ENCODE measurements around the gene SAP25. TPM values are rescaled to one million over a fixed set of nuclear protein-coding genes. Genes with fewer than 3 reads are reported as not detected.

SAP25 gene
- total RNA-seq, 1 experiment from 2014 or later = 2.0 TPM

DNA sequence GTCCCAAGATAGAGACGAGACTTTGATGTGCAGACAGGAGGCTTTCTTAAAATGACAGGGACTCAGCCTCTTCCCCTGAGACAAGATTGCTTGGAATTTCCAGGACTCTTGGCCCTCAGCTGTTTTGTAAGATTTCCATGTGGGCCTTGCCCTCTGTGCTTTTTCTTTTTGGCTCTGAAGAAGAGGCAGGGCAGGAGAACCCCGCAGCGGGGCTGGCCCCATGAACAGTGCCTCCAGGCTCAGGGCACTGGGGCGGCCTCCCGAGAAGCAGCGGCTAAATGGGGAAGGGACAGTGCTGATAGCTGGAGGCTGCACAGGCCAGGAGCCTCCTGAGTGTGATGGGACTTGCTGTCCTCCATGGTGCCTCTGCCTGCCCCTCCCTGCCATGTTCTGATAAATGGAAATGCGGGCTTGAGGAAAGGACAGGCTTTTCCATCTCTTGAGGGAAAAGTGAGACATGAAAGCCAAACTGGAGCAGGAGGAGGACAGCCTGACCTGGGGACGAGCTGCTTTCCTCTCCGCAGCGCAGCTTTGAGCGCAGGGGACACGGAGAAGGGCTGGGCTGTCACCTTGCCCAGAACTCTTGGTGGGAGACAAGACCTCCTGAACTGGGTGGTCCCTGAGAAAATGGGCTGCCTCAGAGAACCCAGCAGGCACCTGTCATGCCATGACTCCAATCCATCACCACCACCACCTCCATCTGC lies 12.1 kb downstream of the SAP25 start:
- no peak overlapping the region for H3K4me3 Mint-ChIP-seq (ENCODE audit: unreplicated experiment)
- ChIA-PET POLR2A (interaction anchor here (0.5 to 0.6 kb wide), 2 partner anchors 28 to 78 kb away, joined by 4 to 6 read pairs; partner anchors contain the start of gene NYAP1), CTCF (interaction anchor here (0.6 to 0.7 kb wide), 3 partner anchors 48 to 114 kb away, joined by 3 to 9 read pairs (median 6); no protein-coding TSS in a partner anchor)
- H3K36me3 ChIP-seq (ENCODE audit: control insufficient read depth, insufficient read depth, low read length) = no peaks in the 10 kb centered on the region; the same call in 1 of the 2 replicates
- H3K4me1 ChIP-seq = peaks cover 12% of the 10 kb centered on the region; the same call in 1 of the 2 replicates
- TF ChIP-seq, protein P1, sequence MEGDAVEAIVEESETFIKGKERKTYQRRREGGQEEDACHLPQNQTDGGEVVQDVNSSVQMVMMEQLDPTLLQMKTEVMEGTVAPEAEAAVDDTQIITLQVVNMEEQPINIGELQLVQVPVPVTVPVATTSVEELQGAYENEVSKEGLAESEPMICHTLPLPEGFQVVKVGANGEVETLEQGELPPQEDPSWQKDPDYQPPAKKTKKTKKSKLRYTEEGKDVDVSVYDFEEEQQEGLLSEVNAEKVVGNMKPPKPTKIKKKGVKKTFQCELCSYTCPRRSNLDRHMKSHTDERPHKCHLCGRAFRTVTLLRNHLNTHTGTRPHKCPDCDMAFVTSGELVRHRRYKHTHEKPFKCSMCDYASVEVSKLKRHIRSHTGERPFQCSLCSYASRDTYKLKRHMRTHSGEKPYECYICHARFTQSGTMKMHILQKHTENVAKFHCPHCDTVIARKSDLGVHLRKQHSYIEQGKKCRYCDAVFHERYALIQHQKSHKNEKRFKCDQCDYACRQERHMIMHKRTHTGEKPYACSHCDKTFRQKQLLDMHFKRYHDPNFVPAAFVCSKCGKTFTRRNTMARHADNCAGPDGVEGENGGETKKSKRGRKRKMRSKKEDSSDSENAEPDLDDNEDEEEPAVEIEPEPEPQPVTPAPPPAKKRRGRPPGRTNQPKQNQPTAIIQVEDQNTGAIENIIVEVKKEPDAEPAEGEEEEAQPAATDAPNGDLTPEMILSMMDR (IDR thresholded peaks at IDR 0.05; ENCODE audit: insufficient read depth in 1 of 2, low read depth in 1 of 2, low read length in 1 of 2, severe bottlenecking in 1 of 2, unreplicated experiment in 1 of 2) = no peak
- H3K9me3 ChIP-seq = no peaks in the 10 kb centered on the region
- H3K9me3 Mint-ChIP-seq (ENCODE audit: unreplicated experiment) = no peaks in the 10 kb centered on the region
- intact Hi-C loops (cut with micrococcal nuclease; ENCODE audit: unreplicated experiment) = no loop called here
- DNase-seq = no peak
- H3K27me3 Mint-ChIP-seq (ENCODE audit: insufficient read depth, unreplicated experiment) = no peaks in the 10 kb centered on the region
- H3K4me3 ChIP-seq (ENCODE audit: low read depth, low read length) = no peak overlapping the region
- BruUV-seq (replicated peaks) = no TSS peak
- peaks cover 4% of the 10 kb centered on the region for H3K4me1 Mint-ChIP-seq (ENCODE audit: low read depth, unreplicated experiment)
- H3K27me3 ChIP-seq (replicated peaks; ENCODE audit: control insufficient read depth, insufficient read depth, low read length) = no peaks in the 10 kb centered on the region
- H3K27ac Mint-ChIP-seq (ENCODE audit: unreplicated experiment) = no peak overlapping the region
- peaks cover 49% of the 10 kb centered on the region for H3K36me3 Mint-ChIP-seq (ENCODE audit: insufficient read depth, unreplicated experiment)

DNA sequence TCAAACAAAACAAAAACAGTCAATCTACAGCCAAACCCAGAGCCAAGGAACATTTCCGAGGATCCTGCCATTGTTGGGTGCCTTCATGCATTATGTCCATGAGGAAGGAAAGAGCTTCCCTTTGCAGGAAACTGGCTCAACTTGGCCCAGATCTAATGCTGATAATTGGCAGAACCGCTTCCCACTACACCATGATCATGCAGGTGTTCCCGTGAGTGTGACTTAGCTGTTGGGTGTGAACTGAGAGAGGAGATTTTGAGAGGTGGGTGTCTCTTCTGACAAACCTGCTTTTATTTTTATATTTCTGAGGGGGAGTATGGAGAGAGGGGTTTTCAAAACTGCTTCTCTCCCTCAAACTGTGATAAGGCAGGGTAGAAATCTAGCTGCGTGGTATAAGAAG lies 14.6 kb downstream of the SAP25 start:
- H3K4me1 Mint-ChIP-seq (ENCODE audit: low read depth, unreplicated experiment) = no peaks in the 10 kb centered on the region
- H3K4me3 Mint-ChIP-seq (ENCODE audit: unreplicated experiment) = no peak overlapping the region
- H3K4me3 ChIP-seq (ENCODE audit: low read depth, low read length) = no peak overlapping the region
- intact Hi-C loops (cut with micrococcal nuclease; ENCODE audit: unreplicated experiment) = loop anchor here (1.0 kb wide), 3 partner anchors 14 to 90 kb away; partner anchors contain the start of gene NYAP1
- TF ChIP-seq, protein P1 (IDR thresholded peaks at IDR 0.05; ENCODE audit: insufficient read depth in 1 of 2, low read depth in 1 of 2, low read length in 1 of 2, severe bottlenecking in 1 of 2, unreplicated experiment in 1 of 2) = no peak
- H3K9me3 Mint-ChIP-seq (ENCODE audit: unreplicated experiment) = no peaks in the 10 kb centered on the region
- no peaks in the 10 kb centered on the region for H3K27me3 Mint-ChIP-seq (ENCODE audit: insufficient read depth, unreplicated experiment)
- no peaks in the 10 kb centered on the region for H3K27me3 ChIP-seq (replicated peaks; ENCODE audit: control insufficient read depth, insufficient read depth, low read length)
- H3K36me3 ChIP-seq (ENCODE audit: control insufficient read depth, insufficient read depth, low read length) = peaks cover 4% of the 10 kb centered on the region
- H3K9me3 ChIP-seq = no peaks in the 10 kb centered on the region
- no peak for DNase-seq
- no TSS peak for BruUV-seq (replicated peaks)
- peaks cover 65% of the 10 kb centered on the region for H3K36me3 Mint-ChIP-seq (ENCODE audit: insufficient read depth, unreplicated experiment)
- peaks cover 7% of the 10 kb centered on the region; the same call in 1 of the 2 replicates for H3K4me1 ChIP-seq
- POLR2A ChIA-PET = interaction anchor here (0.6 to 1.4 kb wide), 4 partner anchors 14 to 56 kb away, joined by 3 to 7 read pairs (median 6); partner anchors contain the start of gene FBXO24
- CTCF ChIA-PET = interaction anchor here (0.6 to 2.2 kb wide), 21 partner anchors 10 to 358 kb away, joined by 3 to 21 read pairs (median 5); partner anchors contain the start of genes AGFG2, EPHB4, FBXO24 and LRCH4
- H3K27ac Mint-ChIP-seq (ENCODE audit: unreplicated experiment) = no peak overlapping the region

DNA sequence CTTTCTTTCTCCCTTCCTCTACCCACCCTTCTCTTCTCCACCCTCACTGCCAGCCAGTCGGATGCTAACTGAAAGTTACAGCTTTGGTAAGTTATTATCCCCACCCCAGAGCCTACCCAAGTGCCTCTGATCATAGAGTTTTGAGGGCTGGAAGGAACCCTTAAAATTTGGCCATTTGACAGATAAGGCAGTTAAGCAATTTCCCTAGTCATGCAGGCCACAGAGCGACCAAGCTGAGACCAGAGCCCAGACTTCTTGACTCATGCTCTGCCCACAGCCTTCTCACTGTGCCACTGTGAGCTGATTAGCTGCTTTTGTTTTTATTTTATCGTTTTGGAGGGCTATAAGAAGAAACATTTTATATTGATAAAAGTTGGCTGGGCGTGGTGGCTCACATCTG lies 17.2 kb downstream of the SAP25 start:
- peaks cover 4% of the 10 kb centered on the region for H3K36me3 ChIP-seq (ENCODE audit: control insufficient read depth, insufficient read depth, low read length)
- peaks cover 7% of the 10 kb centered on the region; the same call in 1 of the 2 replicates for H3K4me1 ChIP-seq
- Mint-ChIP-seq H3K4me3 (ENCODE audit: unreplicated experiment) (no peak overlapping the region), H3K27me3 (ENCODE audit: insufficient read depth, unreplicated experiment) (no peaks in the 10 kb centered on the region), H3K27ac (ENCODE audit: unreplicated experiment) (no peak overlapping the region), H3K4me1 (ENCODE audit: low read depth, unreplicated experiment) (no peaks in the 10 kb centered on the region), H3K9me3 (ENCODE audit: unreplicated experiment) (no peaks in the 10 kb centered on the region), H3K36me3 (ENCODE audit: insufficient read depth, unreplicated experiment) (peaks cover 70% of the 10 kb centered on the region)
- CTCF ChIA-PET = no interaction called here
- DNase-seq = no peak
- no peaks in the 10 kb centered on the region for H3K27me3 ChIP-seq (replicated peaks; ENCODE audit: control insufficient read depth, insufficient read depth, low read length)
- TF ChIP-seq, protein P1 (IDR thresholded peaks at IDR 0.05; ENCODE audit: insufficient read depth in 1 of 2, low read depth in 1 of 2, low read length in 1 of 2, severe bottlenecking in 1 of 2, unreplicated experiment in 1 of 2) = no peak
- intact Hi-C loops (cut with micrococcal nuclease; ENCODE audit: unreplicated experiment) = no loop called here
- no peak overlapping the region for H3K4me3 ChIP-seq (ENCODE audit: low read depth, low read length)
- POLR2A ChIA-PET = no interaction called here
- no peaks in the 10 kb centered on the region for H3K9me3 ChIP-seq
- no TSS peak for BruUV-seq (replicated peaks)

Data from Caco-2 (cell line).